Measurements from ENCODE around the gene PTPRD.

DNA sequence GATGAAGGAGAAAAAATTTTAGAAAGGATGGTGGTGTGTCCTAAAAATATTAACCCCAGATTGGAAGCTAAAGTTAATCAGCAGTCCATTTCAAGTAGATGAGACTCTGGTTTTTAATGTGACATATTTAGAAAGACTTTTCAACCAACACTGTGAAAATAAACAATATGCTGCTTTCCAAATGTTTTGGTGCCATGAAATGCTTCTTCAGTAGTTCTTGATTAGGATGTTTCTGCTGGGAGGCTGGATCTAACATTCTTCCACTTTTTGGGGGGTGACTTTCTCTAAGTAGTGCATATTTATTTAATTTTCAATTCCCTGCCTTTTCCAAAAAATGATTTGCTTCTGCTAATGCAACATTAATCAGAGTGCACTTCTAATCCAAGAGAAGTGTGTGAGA lies 2219.9 kb downstream of the PTPRD start:
- TF ChIP-seq, protein P1, sequence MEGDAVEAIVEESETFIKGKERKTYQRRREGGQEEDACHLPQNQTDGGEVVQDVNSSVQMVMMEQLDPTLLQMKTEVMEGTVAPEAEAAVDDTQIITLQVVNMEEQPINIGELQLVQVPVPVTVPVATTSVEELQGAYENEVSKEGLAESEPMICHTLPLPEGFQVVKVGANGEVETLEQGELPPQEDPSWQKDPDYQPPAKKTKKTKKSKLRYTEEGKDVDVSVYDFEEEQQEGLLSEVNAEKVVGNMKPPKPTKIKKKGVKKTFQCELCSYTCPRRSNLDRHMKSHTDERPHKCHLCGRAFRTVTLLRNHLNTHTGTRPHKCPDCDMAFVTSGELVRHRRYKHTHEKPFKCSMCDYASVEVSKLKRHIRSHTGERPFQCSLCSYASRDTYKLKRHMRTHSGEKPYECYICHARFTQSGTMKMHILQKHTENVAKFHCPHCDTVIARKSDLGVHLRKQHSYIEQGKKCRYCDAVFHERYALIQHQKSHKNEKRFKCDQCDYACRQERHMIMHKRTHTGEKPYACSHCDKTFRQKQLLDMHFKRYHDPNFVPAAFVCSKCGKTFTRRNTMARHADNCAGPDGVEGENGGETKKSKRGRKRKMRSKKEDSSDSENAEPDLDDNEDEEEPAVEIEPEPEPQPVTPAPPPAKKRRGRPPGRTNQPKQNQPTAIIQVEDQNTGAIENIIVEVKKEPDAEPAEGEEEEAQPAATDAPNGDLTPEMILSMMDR (IDR thresholded peaks at IDR 0.05) = no peak
- no peak for TF ChIP-seq POLR2A (IDR thresholded peaks at IDR 0.05)

Measured in thyroid gland (tissue), 4 donors.